Stimulated activated CD8-positive, alpha-beta memory T cell treated with anti-CD3 and anti-CD28 coated beads, Interleukin-4, amount 100 ng/mL, for 48 hours (primary cell): Measurements from ENCODE around the gene STX19.
"Not testable (repeated sequence)": the region's sequence is repeated elsewhere in the genome, so short reads cannot be mapped to it uniquely, and the experiment has no call there.

Experiments
- DNase-seq: peaks from one replicate; pipeline ENCODE4 v3.0.0-alpha.2; 2020

STX19 gene

DNA sequence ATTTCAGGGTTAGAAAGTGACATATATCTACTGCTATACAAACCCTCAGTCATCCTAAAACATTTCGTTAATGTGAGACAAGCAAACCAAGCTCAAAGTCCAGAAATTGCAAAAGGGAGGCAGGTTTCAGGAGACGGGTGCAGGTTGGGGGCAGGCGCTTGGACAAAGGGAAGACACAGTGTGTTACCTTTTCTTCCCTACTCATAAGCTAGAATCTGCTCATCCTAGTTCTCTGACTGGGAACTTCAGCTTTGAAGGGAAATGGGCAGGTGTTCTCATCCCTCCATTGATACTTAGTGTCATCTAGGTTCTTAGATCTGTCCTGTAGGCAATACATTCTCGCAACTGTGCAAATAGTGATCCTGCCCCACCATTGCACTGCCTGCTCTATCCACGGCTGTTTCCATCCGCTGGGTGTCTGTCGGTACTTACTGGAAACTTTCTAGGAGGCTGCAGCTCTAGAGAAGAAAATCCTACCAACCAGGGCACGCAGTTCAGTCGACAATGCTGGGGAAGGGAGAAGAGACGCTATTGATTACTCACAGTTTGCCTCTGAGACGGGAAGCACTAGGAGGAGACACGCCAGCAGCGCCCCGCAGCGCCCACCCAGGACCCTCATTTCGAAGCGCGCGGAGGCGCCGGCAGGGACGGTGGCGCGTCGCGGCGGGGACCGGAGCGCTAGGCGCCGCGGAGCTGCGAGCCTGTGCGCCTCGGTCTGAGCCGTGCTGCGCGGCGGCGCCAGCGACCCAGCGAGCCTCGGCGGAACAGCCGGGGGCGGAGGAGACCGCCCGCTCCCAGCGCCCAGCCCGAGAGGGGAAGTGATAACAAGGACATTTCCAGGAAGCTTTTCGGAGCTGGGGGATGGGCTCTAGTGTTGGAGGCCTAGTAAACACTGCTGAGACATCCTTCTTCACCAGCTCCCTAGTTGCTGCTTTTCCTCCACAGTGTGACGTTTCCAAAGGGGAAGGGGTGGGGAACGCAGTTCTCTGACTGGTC is 55.0 kb downstream of the STX19 start, which contains the start of gene PROS1:
PROS1 (minus strand) TSS at position 766 of the 996 bp plus-strand sequence; CDS start at position 619, 147 bp downstream.
- DNase-seq, result peak; percentile 69

DNA sequence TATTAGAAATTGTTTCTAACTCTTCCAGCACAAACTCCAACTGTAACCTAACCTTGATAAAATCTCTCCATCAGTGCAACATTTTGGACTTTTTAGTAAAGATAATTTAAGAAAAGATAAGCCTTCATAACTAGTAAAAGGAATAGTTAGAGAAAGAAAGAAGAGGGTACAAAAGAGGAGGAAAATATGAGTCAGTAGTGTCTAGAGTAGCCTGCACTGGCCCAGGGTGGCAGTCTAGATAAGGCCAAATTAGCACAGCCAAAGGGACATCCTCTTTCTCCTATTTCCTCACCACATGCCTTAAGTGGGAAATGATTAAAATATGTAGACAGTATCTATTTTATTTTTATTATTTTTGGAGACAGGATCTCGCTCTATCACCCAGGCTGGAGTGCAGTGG is 58.4 kb downstream of the STX19 start:
- DNase-seq, result no peak

DNA sequence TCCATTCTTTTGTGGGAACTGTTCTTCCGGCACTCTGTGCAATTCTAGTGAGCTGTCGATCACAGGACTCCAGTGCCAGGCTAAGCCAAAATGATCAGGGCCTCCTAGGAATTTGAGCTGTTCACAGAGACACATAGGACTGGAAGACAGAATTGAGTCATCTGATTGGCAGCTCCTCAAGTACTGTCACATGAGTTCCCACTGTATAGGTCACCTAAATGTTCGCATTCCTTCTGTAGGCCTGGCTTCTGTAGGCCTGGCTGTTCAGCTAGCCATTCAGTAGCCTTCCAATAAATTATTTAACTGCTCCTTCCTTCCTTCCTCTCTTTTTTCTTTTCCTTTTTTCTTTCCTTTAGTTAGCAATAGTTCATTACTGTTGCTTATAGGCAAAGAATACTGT is 59.0 kb downstream of the STX19 start:
- DNase-seq, result no peak

DNA sequence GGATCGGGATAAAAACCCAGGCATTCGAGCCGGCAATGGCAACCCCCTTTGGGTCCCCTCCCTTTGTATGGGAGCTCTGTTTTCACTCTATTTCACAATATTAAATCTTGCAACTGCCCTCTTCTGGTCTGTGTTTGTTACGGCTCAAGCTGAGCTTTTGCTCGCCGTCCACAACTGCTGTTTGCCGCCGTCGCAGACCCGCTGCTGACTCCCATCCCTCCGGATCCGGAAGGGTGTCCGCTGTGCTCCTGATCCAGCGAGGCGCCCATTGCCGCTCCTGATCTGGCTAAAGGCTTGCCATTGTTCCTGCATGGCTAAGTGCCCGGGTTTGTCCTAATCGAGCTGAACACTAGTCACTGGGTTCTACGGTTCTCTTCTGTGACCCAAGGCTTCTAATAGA is 63.3 kb downstream of the STX19 start:
- DNase-seq, result not testable (repeated sequence)
